Stomach (tissue), 9 donors: ENCODE results near the gene CFHR1. TPM values are rescaled to one million over a fixed set of nuclear protein-coding genes. Genes with fewer than 3 reads are reported as not detected.
A peak's percentile ranks its signal among the peaks of the same experiment; 100 is the strongest.
"Not testable (repeated sequence)": the region's sequence is repeated elsewhere in the genome, so short reads cannot be mapped to it uniquely, and the experiment has no call there.

Experiments used
- DNase-seq, 2 donors: peaks; one replicate each; pipeline versions ENCODE4 v3.0.0 to v3.0.0-alpha.2; 2013 to 2019
- H3K27ac ChIP-seq, 5 donors: fragments of 200-600 bp in 4 of 5; sonication (generic) in 4 of 5; one replicate each; pipeline ENCODE4 v1.5.1; 2013 to 2019; ENCODE audit warnings: mild to moderate bottlenecking in 1 of 5, moderate library complexity in 1 of 5
- H3K27me3 ChIP-seq, 3 donors: fragments of 200-600 bp; sonication (generic); one replicate each; pipeline ENCODE4 v1.5.1; 2017 to 2019; ENCODE audit warnings: mixed run types in 1 of 3
- H3K36me3 ChIP-seq, 4 donors: fragments of 200-600 bp; sonication (generic); 1 replicate in 3 of 4; 2 replicates in 1 of 4; pipeline ENCODE4 v1.5.1; 2016 to 2019
- H3K4me1 ChIP-seq, 4 donors: fragments of 200-600 bp; sonication (generic); one replicate each; pipeline ENCODE4 v1.5.1; 2016 to 2019
- H3K4me3 ChIP-seq, 4 donors: fragments of 200-600 bp; sonication (generic) in 3 of 4; one replicate each; pipeline ENCODE4 v1.5.1; 2016 to 2019; ENCODE audit warnings: mild to moderate bottlenecking in 1 of 4
- H3K9me3 ChIP-seq, 4 donors: fragments of 200-600 bp; sonication (generic); one replicate each; pipeline ENCODE4 v1.5.1; 2016 to 2019
- EP300 ChIP-seq: sonication (generic); formaldehyde crosslinking; IDR thresholded peaks from one replicate; pipeline ENCODE4 v1.6.1; 2017; ENCODE audit warnings: antibody characterized with exemption
- POLR2A ChIP-seq, 4 donors: fragments of 450-650 bp; IDR thresholded peaks; one replicate each; pipeline ENCODE4 v1.6.1; 2016; ENCODE audit warnings: antibody characterized with exemption in 4 of 4, control low read depth in 2 of 4, mild to moderate bottlenecking in 1 of 4, moderate library complexity in 1 of 4
- POLR2AphosphoS5 ChIP-seq, 3 donors: sonication (generic); formaldehyde crosslinking; IDR thresholded peaks; one replicate each; pipeline ENCODE4 v1.6.1; 2016; ENCODE audit warnings: antibody characterized with exemption in 3 of 3
- WGBS, 5 donors: extraction: QIAGEN DNeasy Blood & Tissue Kit in 3 of 5; methylation state at CpG; one replicate each; pipeline versions ENCODE4 v1.1.5 to v1.1.7; 2013 to 2018; 5-methylcytosine and 5-hydroxymethylcytosine counted together
- intact Hi-C: fragments of 100-400 bp; cut with DNase I; formaldehyde crosslinking; loops from one replicate; pipeline ENCODE4 v1.15.1; 2023; ENCODE audit warnings: low total_unique reads
- polyA plus RNA-seq, 3 donors: library from polyadenylated mRNA; stranded (reverse); fragments of 200-250 nt; gene quantifications; one replicate each; pipeline ENCODE4 v1.2.3, GENCODE V29; 2013
- total RNA-seq, 5 donors: library from RNA; depleted of rRNA; stranded (reverse); fragments of >200 nt; gene quantifications; one replicate each; pipeline versions ENCODE4 v1.1.0 to v1.2.3, GENCODE V29; 2014 to 2016
- TF ChIP-seq, protein P1 (sequence below), 7 experiments: fragments of 450-650 bp in 4 of 7; fragments of 200-600 bp in 3 of 7; sonication (generic) in 3 of 7; IDR thresholded peaks; one replicate each; pipeline ENCODE4 v1.5.1; 2016 to 2019; ENCODE audit warnings: antibody characterized with exemption in 7 of 7, control low read depth in 2 of 7, mild to moderate bottlenecking in 1 of 7
- donor health status: healthy with polysubstance abuse.
- donor health status: Bipolar disorder and iron deficiency.
- donor health status: healthy.

Gene CFHR1
- total and polyA plus RNA-seq, 8 donors: not detected

DNA sequence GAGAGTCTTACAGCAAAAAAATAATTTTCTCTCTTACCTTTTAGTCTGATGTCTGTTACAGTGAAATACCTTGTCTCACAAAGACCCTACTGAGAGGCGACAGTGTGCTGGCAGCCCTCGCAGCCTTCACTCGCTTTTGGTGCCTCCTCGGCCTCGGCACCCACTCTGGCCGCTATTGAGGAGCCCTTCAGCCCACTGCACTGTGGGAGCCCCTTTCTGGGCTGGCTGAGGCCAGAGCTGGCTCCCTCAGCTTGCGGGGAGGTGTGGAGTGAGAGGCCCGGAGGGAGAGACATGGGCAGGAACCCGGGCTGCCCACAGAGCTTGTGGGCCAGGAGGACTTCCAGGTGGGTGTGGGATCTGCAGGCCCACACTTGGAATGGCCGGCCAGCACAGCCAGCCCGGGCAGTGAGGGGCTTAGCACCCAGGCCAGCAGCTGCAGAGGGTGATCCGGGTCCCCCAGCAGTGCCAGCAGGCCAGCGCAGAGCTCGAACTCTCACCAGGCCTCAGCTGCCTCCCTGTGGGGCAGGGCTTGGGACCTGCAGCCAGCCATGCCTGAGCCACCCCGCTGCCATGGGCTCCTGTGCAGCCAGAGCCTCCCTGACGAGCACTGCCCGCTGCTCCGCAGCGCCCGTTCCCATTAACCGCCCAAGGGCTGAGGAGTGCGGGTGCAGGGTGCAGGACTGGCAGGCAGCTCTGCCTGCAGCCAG lies 10.8 kb upstream of the CFHR1 start:
- Histone ChIP-seq H3K36me3 (no peaks in the 10 kb centered on the region), H3K27ac (no peak overlapping the region), H3K4me3 (no peak overlapping the region), H3K9me3 (no peaks in the 10 kb centered on the region), H3K27me3 (no peaks in the 10 kb centered on the region), H3K4me1 (no peaks in the 10 kb centered on the region)
- no peak for TF ChIP-seq EP300
- TF ChIP-seq POLR2A (IDR thresholded peaks at IDR 0.05): no peak
- TF ChIP-seq, protein P1, sequence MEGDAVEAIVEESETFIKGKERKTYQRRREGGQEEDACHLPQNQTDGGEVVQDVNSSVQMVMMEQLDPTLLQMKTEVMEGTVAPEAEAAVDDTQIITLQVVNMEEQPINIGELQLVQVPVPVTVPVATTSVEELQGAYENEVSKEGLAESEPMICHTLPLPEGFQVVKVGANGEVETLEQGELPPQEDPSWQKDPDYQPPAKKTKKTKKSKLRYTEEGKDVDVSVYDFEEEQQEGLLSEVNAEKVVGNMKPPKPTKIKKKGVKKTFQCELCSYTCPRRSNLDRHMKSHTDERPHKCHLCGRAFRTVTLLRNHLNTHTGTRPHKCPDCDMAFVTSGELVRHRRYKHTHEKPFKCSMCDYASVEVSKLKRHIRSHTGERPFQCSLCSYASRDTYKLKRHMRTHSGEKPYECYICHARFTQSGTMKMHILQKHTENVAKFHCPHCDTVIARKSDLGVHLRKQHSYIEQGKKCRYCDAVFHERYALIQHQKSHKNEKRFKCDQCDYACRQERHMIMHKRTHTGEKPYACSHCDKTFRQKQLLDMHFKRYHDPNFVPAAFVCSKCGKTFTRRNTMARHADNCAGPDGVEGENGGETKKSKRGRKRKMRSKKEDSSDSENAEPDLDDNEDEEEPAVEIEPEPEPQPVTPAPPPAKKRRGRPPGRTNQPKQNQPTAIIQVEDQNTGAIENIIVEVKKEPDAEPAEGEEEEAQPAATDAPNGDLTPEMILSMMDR (IDR thresholded peaks at IDR 0.05): no peak
- no peak for TF ChIP-seq POLR2AphosphoS5 (IDR thresholded peaks at IDR 0.05)
- intact Hi-C loops: no loop called here
- 84 to 91% (median 89%) methylated on average over 14 to 22 of the region's 22 CpGs for WGBS, 5 donors
- DNase-seq: no peak

DNA sequence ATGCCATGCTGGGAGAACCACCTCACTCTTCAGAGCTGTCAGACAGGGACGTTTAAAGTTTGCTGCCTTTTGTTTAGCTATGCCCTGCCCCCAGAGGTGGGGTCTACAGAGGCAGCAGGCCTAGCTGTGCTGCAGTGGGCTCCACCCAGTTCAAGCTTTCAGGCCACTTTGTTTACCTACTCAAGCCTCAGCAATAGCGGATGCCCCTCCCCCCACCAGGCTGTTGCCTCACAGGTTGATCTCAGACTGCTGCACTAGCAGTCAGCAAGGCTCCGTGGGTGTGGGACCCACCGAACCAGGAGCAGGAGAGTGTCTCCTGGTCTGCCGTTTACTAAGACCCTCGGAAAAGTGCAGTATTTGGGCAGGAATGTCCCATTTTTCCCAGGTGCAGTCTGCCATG lies 2.1 kb upstream of the CFHR1 start:
- 39 to 56% (median 50%) methylated on average over 3 to 6 of the region's 6 CpGs; no CpG with 5 or more reads in 1 of the 5 donors for WGBS, 5 donors
- H3K4me3 ChIP-seq, intact Hi-C loops, H3K36me3 ChIP-seq, H3K27ac ChIP-seq, H3K27me3 ChIP-seq, H3K4me1 ChIP-seq, H3K9me3 ChIP-seq: not testable (repeated sequence)
- DNase-seq: peak in 1 of 2 donors; percentile 1

DNA sequence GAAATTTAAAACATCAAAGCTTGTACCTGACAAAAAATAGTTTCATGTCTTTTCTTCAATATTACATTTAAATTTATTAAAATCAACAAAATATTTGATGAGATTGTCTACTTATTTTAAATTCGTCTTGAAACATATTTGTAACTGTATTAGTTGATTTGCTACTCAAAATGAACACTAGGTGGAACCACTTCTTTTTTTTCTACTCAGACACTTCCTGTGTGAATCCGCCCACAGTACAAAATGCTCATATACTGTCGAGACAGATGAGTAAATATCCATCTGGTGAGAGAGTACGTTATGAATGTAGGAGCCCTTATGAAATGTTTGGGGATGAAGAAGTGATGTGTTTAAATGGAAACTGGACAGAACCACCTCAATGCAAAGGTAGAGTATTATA lies 8.3 kb downstream of the CFHR1 start:
- H3K4me1 ChIP-seq: not testable (repeated sequence)

DNA sequence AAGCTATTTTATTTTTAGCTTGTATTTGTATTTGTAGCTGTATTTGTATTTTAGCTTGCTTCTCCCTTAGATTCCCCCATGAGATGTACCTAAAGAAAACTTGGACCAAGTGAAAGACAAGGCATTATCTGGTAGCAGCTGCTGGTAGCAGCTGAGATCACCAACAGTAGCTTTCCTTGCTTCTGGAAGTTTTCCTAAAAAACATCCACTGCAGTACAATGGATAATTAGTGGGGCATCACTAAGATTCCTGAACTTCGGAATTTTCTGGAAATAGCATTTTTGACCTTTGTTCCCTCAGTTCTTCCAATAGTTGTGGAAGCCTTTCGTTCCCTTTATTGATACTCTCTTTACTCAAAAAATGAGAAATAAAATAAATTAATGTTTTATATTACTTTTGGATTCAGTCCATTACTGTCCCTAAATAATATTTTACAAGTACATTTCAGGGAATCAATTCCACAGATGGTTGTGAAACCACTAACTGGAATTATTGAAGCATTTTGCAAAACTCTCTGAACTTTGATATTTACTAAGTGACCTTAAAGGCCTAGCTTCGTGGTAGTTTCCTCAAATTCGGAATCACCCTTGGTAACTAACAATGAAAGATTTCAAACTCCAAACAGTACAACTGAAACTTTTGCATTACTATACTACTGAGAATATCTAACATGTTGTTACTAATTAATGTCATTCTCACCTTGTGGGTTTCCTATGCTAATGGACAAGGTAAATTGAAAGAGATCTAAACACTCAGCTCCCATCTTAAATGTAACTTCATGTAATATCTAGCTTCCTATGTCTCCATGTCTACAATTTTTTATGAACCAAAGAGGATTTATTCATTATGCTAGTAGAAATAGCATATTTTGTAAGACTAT lies 30.3 kb downstream of the CFHR1 start:
- H3K4me1 ChIP-seq, intact Hi-C loops, H3K9me3 ChIP-seq, H3K27ac ChIP-seq, H3K27me3 ChIP-seq, DNase-seq, H3K4me3 ChIP-seq, H3K36me3 ChIP-seq: not testable (repeated sequence)
- WGBS, 5 donors: 67 to 83% (median 80%) methylated on average over 2 to 4 of the region's 4 CpGs

More for the DNA sequence above, 8.3 kb downstream of the CFHR1 start:
- H3K36me3 ChIP-seq, H3K27me3 ChIP-seq, H3K27ac ChIP-seq, H3K4me3 ChIP-seq, H3K9me3 ChIP-seq, intact Hi-C loops: not testable (repeated sequence)
- TF ChIP-seq, protein P1 (IDR thresholded peaks at IDR 0.05): peak in 2 of 7 experiments; percentile 13 to 19
- DNase-seq: peak in 1 of 2 donors; percentile 12
- 1 to 5% (median 2%) methylated on average over 4 of the region's 4 CpGs for WGBS, 5 donors

DNA sequence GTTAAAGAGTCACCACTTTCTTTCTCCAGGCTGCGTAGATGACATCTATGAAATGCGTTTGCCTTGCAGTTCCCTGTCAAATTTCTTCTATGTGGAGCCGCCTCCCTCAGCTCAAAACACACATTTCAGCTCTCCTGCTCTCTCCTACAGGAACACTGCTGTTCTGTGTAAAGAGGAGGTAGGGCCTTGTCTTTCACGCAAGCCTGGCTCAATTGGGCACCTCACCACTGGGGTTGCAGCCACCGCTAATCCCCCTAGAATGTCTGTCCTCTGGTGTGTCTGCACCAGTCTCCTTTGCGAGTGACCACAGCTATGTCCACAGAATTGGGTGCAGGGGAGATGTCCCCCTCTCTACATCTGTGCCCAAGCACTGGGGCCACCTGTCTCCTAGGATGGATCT lies 36.5 kb downstream of the CFHR1 start:
- no peaks in the 10 kb centered on the region for H3K4me1 ChIP-seq
- DNase-seq: no peak
- no peak overlapping the region for H3K4me3 ChIP-seq
- H3K36me3 ChIP-seq: no peaks in the 10 kb centered on the region
- H3K27ac ChIP-seq: no peak overlapping the region
- H3K27me3 ChIP-seq: no peaks in the 10 kb centered on the region
- no peaks in the 10 kb centered on the region for H3K9me3 ChIP-seq
- intact Hi-C loops: no loop called here
- TF ChIP-seq POLR2A (IDR thresholded peaks at IDR 0.05): no peak
- TF ChIP-seq EP300: no peak
- TF ChIP-seq POLR2AphosphoS5 (IDR thresholded peaks at IDR 0.05): no peak
- TF ChIP-seq, protein P1 (IDR thresholded peaks at IDR 0.05): no peak
- 78 to 90% (median 83%) methylated on average over 6 of the region's 6 CpGs for WGBS, 5 donors
